GM12873 (cell line): ENCODE data around the gene TAF6L.

Experiments
- TF ChIP-seq, protein P1 (sequence below): IDR thresholded peaks from 2 replicates; pipeline ENCODE4 v1.5.1; 2012; ENCODE audit warnings: low read depth, mild to moderate bottlenecking, moderate library complexity, low read length, control low read depth; ENCODE audit not compliant: insufficient read depth; ENCODE audit errors: missing control alignments

The TAF6L gene

DNA sequence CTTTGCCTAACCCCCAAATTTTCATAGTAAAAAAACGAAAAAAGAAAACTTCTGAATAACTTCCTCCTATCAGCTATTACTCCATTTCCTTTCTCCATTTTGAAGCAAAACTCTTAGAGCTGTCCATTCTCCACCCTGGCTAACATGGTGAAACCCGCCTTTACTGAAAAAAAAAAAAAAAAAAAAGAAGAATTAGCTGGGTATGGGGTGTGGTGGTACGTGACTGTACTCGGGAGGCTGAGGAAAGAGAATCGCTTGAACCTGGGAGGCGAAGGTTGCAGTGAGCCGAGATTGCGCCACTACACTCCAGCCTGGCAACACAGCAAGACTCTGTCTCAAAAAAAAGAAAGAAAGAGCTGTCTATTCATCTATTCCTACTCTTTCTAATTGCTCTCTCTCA is 45.4 kb downstream of the TAF6L start:
- TF ChIP-seq, protein P1, sequence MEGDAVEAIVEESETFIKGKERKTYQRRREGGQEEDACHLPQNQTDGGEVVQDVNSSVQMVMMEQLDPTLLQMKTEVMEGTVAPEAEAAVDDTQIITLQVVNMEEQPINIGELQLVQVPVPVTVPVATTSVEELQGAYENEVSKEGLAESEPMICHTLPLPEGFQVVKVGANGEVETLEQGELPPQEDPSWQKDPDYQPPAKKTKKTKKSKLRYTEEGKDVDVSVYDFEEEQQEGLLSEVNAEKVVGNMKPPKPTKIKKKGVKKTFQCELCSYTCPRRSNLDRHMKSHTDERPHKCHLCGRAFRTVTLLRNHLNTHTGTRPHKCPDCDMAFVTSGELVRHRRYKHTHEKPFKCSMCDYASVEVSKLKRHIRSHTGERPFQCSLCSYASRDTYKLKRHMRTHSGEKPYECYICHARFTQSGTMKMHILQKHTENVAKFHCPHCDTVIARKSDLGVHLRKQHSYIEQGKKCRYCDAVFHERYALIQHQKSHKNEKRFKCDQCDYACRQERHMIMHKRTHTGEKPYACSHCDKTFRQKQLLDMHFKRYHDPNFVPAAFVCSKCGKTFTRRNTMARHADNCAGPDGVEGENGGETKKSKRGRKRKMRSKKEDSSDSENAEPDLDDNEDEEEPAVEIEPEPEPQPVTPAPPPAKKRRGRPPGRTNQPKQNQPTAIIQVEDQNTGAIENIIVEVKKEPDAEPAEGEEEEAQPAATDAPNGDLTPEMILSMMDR, result no peak

DNA sequence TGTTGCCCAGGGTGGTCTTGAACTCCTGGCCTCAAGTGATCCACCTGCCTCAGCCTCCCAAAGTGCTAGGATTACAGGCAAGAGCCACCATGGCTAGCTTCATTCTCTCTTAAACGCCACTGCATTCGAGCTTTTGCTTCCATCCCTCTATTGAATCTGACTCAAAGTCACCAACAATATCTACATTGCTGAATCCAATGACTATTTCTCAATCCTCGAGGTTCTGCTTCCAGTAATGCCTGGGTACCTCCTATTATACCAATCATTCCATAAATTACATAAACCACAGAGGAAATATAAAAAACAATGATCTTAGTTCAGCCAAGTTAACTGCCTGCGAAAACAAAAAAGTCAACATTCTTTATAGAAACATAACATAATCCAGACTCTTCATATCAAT is 45.9 kb downstream of the TAF6L start:
- TF ChIP-seq, protein P1, result no peak

DNA sequence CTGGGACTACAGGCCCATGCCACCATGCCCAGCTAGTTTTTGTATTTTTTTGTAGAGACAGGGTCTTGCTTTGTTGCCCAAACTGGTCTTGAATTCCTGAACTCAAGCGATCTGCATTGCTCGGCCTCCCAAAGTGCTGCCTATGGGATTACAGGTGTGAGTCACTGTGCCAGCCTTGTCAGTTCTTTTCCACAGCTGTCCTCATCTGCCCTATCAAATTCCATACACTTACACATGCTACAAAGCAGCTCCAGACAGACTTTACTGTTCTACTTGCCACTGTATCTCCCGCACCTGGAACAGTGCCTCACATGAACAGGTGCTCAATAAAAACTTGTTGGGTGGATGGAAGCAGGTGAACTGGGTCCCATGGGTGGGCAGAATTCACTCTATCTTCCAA is 52.5 kb downstream of the TAF6L start:
- TF ChIP-seq, protein P1, result no peak

DNA sequence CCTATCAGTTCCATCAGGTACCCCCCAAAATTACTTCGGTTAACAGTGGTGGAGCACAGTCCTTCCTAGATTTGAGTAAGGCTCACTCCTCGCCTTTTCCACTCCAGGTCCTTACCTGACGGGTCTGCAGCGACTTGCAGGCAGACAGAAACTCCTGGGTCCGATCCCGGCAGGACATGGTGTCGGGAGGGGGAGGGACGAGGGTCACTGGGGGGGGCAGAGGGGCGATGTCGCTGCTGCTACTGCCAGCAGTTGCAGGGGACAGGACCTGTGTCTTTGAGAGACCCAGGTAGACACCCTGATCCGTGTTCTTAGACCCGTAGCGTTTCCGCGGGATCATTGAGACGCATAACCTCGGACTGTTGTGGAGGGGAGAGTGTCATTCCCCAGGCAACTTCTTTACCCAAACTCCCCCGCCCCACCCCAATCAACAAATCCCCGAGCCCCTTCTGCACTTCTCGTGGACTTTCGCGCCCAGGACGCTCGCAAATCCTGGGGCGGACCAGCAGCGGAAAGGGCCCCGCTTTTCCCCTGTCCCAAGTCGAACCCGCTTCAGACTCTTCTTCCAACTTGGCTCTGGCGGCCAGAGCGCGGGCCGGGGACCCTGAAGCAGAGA is 59.8 kb downstream of the TAF6L start:
- TF ChIP-seq, protein P1, result no peak

DNA sequence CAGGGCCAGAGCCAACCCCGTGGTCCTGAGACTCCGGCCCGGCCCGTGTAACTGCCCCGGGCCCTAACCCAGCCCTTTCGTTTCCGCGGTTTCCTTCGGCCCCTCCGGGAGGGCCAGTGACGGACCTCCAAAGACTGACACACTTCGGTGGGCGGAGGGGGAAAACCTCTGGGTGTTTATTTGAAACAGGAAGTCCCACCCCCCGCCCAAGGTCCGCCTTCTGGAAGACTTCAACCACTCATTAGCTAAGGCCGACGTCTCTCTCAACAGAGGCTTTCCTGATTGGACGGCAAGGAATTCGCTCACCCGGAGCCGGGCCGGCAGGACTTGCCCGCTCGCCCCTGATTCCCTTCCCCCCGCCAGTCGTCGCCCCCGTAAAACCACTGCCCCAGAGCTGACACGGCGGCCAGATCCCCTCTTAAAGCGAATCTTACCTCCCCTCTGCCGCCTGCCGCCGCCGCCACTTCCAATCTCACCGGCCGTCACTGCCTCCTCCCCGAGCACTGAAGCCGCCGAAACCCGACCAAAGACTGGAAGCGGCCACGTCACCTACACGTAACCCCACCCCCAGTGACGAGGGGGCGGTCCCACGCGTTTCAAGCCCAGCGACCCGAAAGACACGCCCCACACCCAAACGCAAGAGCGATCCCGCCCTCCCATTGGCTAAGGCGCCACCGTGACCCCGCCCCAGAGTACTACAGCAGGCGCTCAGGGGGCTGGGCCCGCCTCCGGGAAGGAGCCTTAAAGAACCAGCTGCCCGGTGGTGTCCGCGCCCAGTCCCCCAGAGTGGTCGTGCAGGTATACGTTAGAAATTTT is 60.5 kb downstream of the TAF6L start, which contains the start of gene STX5:
Gene STX5 (minus strand): TSS at position 532 of the 816 bp plus-strand sequence. CDS start 808 bp downstream, outside the sequence.
- TF ChIP-seq, protein P1, result no peak

DNA sequence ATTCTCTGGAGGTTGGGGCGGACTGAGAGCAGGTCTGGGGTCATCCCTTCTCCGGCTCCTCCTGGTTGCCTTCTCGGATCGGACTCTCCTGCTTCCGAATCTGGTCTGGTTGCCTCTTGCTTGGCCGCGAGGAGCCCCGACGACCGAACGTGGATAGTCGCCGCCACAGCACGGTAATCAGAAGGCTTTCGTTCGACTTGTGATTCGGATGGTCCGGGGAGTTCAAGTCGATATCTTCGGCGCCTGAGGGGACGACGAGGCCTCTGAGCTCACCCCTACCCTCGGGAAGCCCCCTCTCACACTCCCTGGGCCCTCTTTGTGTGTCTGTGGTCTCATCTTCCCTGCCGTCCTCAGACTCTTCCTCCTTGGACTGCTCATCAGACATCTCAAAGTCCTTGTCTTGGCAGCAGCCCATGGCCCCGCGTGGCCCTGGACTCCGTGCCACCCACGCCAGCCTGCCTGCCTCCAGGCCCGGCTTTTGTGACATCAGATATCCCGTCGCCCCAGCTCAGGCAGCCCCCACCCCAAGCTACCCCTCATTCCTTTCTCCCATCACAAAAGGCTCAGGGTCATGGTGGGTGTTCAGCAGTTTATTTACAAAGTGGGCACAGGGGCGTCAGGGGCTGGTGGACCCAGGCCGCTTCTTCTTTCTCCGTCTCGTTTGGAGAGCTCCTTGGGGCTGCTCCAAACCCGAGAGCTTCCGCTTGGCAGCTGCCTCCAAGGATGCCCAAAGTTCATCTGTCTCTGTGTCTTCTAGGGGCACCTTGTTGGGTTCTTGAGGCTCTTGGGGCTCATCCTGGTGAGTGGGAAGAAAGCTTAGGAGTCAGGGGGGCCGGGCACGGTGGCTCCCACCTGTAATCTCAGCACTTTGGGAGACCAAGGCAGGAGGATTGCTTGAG is 61.4 kb downstream of the TAF6L start, which contains the start of gene TEX54:
Gene TEX54 (minus strand): TSS at position 506 of the 899 bp plus-strand sequence.
- TF ChIP-seq, protein P1, result no peak
